Vagina (tissue), 2 donors: ENCODE results near the gene FRK.

Source experiments
- POLR2A ChIP-seq, 2 donors: fragments of 450-650 bp; IDR thresholded peaks; one replicate each; pipeline ENCODE4 v1.6.1; 2017; ENCODE audit warnings: antibody characterized with exemption in 2 of 2, mild to moderate bottlenecking in 2 of 2, moderate library complexity in 2 of 2
- TF ChIP-seq, protein P1 (sequence below), 3 experiments: fragments of 450-650 bp in 2 of 3; fragments of 200-600 bp in 1 of 3; sonication (generic) in 1 of 3; IDR thresholded peaks; one replicate each; pipeline ENCODE4 v1.5.1; 2017 to 2019; ENCODE audit warnings: antibody characterized with exemption in 3 of 3, mild to moderate bottlenecking in 2 of 3, moderate library complexity in 2 of 3

GRCh38 chr6:116027801-116028200 is 32.9 kb downstream of the FRK start:
- TF ChIP-seq, protein P1, sequence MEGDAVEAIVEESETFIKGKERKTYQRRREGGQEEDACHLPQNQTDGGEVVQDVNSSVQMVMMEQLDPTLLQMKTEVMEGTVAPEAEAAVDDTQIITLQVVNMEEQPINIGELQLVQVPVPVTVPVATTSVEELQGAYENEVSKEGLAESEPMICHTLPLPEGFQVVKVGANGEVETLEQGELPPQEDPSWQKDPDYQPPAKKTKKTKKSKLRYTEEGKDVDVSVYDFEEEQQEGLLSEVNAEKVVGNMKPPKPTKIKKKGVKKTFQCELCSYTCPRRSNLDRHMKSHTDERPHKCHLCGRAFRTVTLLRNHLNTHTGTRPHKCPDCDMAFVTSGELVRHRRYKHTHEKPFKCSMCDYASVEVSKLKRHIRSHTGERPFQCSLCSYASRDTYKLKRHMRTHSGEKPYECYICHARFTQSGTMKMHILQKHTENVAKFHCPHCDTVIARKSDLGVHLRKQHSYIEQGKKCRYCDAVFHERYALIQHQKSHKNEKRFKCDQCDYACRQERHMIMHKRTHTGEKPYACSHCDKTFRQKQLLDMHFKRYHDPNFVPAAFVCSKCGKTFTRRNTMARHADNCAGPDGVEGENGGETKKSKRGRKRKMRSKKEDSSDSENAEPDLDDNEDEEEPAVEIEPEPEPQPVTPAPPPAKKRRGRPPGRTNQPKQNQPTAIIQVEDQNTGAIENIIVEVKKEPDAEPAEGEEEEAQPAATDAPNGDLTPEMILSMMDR (IDR thresholded peaks at IDR 0.05) = no peak
- no peak for TF ChIP-seq POLR2A (IDR thresholded peaks at IDR 0.05)
